Gastrocnemius medialis (tissue), 4 donors: ENCODE measurements around the gene TXNRD2.

ENCODE experiments used
- POLR2A ChIP-seq, 2 donors: fragments of 450-650 bp; IDR thresholded peaks; one replicate each; pipeline ENCODE4 v1.6.1; 2017; ENCODE audit warnings: antibody characterized with exemption in 2 of 2, mild to moderate bottlenecking in 2 of 2, moderate library complexity in 2 of 2
- TF ChIP-seq, protein P1 (sequence below), 5 experiments: fragments of 450-650 bp in 3 of 5; fragments of 200-600 bp in 2 of 5; sonication (generic) in 2 of 5; IDR thresholded peaks in 4 of 5; conservative IDR thresholded peaks in 1 of 5; 1 replicate in 4 of 5; 2 replicates in 1 of 5; pipeline ENCODE4 v1.5.1; 2016 to 2019; ENCODE audit warnings: antibody characterized with exemption in 5 of 5, mild to moderate bottlenecking in 3 of 5, moderate library complexity in 3 of 5

DNA sequence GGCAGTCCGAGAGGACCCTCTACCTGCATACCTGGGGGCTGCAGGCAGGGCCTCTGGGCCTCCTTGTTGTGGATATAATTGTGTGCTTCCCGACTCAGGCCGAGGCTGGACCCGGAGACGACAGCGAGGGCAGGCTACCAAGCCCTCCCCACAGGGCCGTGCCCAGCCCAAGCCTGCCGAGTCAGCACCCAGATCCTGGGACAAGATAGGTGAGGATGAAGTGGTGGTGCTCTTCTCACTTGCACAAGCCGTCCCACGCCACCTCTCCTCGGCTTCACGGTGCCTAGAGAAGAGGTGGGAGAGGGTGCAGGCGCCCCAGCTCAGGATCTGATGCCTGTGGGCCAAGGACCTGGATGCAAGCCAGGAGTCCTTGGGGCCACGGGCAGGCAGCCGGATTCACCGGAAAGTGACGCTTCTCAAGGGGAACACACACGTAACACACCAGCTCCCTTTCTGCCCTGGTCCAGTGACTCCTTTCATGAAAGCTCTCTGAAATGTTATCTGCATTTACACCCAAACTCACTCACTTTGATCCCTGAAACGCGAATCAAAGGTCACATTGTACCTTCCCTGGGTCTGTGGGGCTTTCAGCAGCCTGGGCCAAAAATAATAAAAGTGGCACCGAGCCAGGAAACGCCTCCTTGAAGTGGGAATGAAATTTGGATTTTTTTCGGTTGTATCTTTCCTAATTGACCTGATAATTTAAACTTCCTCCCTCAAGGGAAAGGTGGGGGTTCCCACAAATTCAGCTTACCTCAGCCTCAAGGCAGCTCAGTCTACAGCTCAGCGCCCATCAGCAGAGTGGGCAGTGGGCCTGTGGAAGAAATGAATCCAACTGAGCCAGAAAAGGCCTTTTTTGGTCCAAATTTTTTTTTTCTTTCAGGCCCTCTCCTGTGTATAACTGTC is 85.9 kb downstream of the TXNRD2 start:
- TF ChIP-seq, protein P1, sequence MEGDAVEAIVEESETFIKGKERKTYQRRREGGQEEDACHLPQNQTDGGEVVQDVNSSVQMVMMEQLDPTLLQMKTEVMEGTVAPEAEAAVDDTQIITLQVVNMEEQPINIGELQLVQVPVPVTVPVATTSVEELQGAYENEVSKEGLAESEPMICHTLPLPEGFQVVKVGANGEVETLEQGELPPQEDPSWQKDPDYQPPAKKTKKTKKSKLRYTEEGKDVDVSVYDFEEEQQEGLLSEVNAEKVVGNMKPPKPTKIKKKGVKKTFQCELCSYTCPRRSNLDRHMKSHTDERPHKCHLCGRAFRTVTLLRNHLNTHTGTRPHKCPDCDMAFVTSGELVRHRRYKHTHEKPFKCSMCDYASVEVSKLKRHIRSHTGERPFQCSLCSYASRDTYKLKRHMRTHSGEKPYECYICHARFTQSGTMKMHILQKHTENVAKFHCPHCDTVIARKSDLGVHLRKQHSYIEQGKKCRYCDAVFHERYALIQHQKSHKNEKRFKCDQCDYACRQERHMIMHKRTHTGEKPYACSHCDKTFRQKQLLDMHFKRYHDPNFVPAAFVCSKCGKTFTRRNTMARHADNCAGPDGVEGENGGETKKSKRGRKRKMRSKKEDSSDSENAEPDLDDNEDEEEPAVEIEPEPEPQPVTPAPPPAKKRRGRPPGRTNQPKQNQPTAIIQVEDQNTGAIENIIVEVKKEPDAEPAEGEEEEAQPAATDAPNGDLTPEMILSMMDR (IDR thresholded peaks at IDR 0.05 in 4 of 5, conservative IDR thresholded peaks at IDR 0.05 in 1 of 5): no peak
- TF ChIP-seq POLR2A (IDR thresholded peaks at IDR 0.05): no peak
